Ishikawa (cell line): ENCODE results near the gene CHST2.

Source experiments
- CEBPB ChIP-seq: IDR thresholded peaks from 2 replicates; pipeline ENCODE4 v1.6.1; 2012
- CREB1 ChIP-seq: IDR thresholded peaks from 2 replicates; pipeline ENCODE4 v1.6.1; 2012; ENCODE audit warnings: low read depth
- EP300 ChIP-seq: IDR thresholded peaks from 2 replicates; pipeline ENCODE4 v1.6.1; 2012; ENCODE audit warnings: borderline replicate concordance
- MAX ChIP-seq: IDR thresholded peaks from 2 replicates; pipeline ENCODE4 v1.6.1; 2012
- RAD21 ChIP-seq: IDR thresholded peaks from 2 replicates; pipeline ENCODE4 v1.6.1; 2012; ENCODE audit warnings: low read depth
- TAF1 ChIP-seq: IDR thresholded peaks from 2 replicates; pipeline ENCODE4 v1.6.1; 2012; ENCODE audit warnings: low read depth, mild to moderate bottlenecking
- TCF12 ChIP-seq: IDR thresholded peaks from 2 replicates; pipeline ENCODE4 v1.6.1; 2012; ENCODE audit warnings: low read depth
- TEAD4 ChIP-seq: IDR thresholded peaks from 2 replicates; pipeline ENCODE4 v1.6.1; 2012
- ZBTB7A ChIP-seq: IDR thresholded peaks from 2 replicates; pipeline ENCODE4 v1.6.1; 2012; ENCODE audit warnings: low read depth

GRCh38 chr3:143132246-143132980 lies 12.8 kb downstream of the CHST2 start:
- TF ChIP-seq MAX = no peak
- no peak for TF ChIP-seq TAF1
- TF ChIP-seq CREB1 = no peak
- TF ChIP-seq CEBPB = no peak
- TF ChIP-seq TEAD4 = no peak
- no peak for TF ChIP-seq RAD21
- TF ChIP-seq ZBTB7A = no peak
- no peak for TF ChIP-seq EP300
- TF ChIP-seq TCF12 = no peak
